ENCODE data around the gene SPTA1.
"Not testable (repeated sequence)": the region's sequence is repeated elsewhere in the genome, so short reads cannot be mapped to it uniquely, and the experiment has no call there.

SPTA1 gene

GRCh38 chr1:158686111-158687009, at the start of gene SPTA1:
Gene SPTA1, minus strand, starts transcription at chr1:158686715. Its CDS starts 198 bp downstream, at chr1:158686517.
- DNase-seq: no peak

- DNase-seq: no peak
Measured at GRCh38 chr1:158735848-158736247, 49.3 kb upstream of the SPTA1 start.

GRCh38 chr1:158732524-158732923, 46.0 kb upstream of the SPTA1 start:
- DNase-seq: no peak

GRCh38 chr1:158731707-158732106, 45.2 kb upstream of the SPTA1 start:
- DNase-seq: no peak

- DNase-seq: no peak
Measured at GRCh38 chr1:158730453-158730852, 43.9 kb upstream of the SPTA1 start.

- no peak for DNase-seq
Measured at GRCh38 chr1:158728510-158729225, 42.2 kb upstream of the SPTA1 start.

GRCh38 chr1:158724442-158724841, 37.9 kb upstream of the SPTA1 start:
- DNase-seq: no peak

- no peak for DNase-seq
Measured at GRCh38 chr1:158720620-158721019, 34.1 kb upstream of the SPTA1 start, which contains the start of gene OR6K3. Gene OR6K3, minus strand, starts transcription at chr1:158720720. Its CDS starts 2,605 bp downstream, at chr1:158718115.

- DNase-seq: no peak
Measured at GRCh38 chr1:158719664-158720063, 33.1 kb upstream of the SPTA1 start.

GRCh38 chr1:158717344-158717743, 30.8 kb upstream of the SPTA1 start:
- no peak for DNase-seq

- no peak for DNase-seq
Measured at GRCh38 chr1:158716335-158716734, 29.8 kb upstream of the SPTA1 start.

GRCh38 chr1:158714754-158715153, 28.2 kb upstream of the SPTA1 start:
- no peak for DNase-seq

GRCh38 chr1:158711098-158711497, 24.6 kb upstream of the SPTA1 start:
- no peak for DNase-seq

GRCh38 chr1:158706096-158706495, 19.6 kb upstream of the SPTA1 start:
- no peak for DNase-seq

GRCh38 chr1:158700552-158700951, 14.0 kb upstream of the SPTA1 start, which contains the start of gene OR6K2:
Gene OR6K2, minus strand, starts transcription at chr1:158700652. Its CDS starts 0 bp downstream, at chr1:158700652.
- no peak for DNase-seq

- DNase-seq: no peak
Measured at GRCh38 chr1:158694596-158694995, 8.1 kb upstream of the SPTA1 start.

- DNase-seq: no peak
Measured at GRCh38 chr1:158692356-158692755, 5.8 kb upstream of the SPTA1 start.

- DNase-seq: no peak
Measured at GRCh38 chr1:158691907-158692306, 5.4 kb upstream of the SPTA1 start.

GRCh38 chr1:158691149-158691548, 4.6 kb upstream of the SPTA1 start:
- not testable (repeated sequence) for DNase-seq

GRCh38 chr1:158689875-158690274, 3.4 kb upstream of the SPTA1 start:
- no peak for DNase-seq

- no peak for DNase-seq
Measured at GRCh38 chr1:158689110-158689509, 2.6 kb upstream of the SPTA1 start.

- DNase-seq: not testable (repeated sequence)
Measured at GRCh38 chr1:158688343-158688742, 1.8 kb upstream of the SPTA1 start.

- DNase-seq: no peak
Measured at GRCh38 chr1:158687037-158687436, 522 bp upstream of the SPTA1 start.

- DNase-seq: no peak
Measured at GRCh38 chr1:158685085-158685484, 1.4 kb downstream of the SPTA1 start.
